Tibial nerve (tissue), 3 donors: ENCODE results near the gene ECHS1.

Experiments used
- POLR2A ChIP-seq, 2 donors: fragments of 450-650 bp; IDR thresholded peaks; one replicate each; pipeline ENCODE4 v1.6.1; 2017; ENCODE audit warnings: antibody characterized with exemption in 2 of 2, mild to moderate bottlenecking in 2 of 2, moderate library complexity in 2 of 2
- TF ChIP-seq, protein P1 (sequence below), 5 experiments: fragments of 200-600 bp in 3 of 5; fragments of 450-650 bp in 2 of 5; sonication (generic) in 3 of 5; IDR thresholded peaks; one replicate each; pipeline ENCODE4 v1.5.1; 2016 to 2019; ENCODE audit warnings: antibody characterized with exemption in 5 of 5, mild to moderate bottlenecking in 3 of 5, moderate library complexity in 2 of 5

DNA sequence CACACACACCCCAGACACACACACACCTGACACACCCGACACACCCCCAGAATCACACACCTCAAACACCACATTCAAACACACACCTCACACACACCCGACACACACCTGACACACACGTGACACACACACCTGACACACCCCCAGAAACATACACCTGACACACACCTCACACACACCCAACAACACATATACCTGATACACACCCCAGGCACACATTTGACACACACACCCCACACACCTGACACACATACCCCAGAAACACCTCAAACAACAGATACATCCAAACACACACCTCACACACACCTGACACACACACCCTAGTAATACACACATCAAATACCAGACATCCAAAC lies 35.8 kb downstream of the ECHS1 start:
- TF ChIP-seq, protein P1, sequence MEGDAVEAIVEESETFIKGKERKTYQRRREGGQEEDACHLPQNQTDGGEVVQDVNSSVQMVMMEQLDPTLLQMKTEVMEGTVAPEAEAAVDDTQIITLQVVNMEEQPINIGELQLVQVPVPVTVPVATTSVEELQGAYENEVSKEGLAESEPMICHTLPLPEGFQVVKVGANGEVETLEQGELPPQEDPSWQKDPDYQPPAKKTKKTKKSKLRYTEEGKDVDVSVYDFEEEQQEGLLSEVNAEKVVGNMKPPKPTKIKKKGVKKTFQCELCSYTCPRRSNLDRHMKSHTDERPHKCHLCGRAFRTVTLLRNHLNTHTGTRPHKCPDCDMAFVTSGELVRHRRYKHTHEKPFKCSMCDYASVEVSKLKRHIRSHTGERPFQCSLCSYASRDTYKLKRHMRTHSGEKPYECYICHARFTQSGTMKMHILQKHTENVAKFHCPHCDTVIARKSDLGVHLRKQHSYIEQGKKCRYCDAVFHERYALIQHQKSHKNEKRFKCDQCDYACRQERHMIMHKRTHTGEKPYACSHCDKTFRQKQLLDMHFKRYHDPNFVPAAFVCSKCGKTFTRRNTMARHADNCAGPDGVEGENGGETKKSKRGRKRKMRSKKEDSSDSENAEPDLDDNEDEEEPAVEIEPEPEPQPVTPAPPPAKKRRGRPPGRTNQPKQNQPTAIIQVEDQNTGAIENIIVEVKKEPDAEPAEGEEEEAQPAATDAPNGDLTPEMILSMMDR (IDR thresholded peaks at IDR 0.05) = no peak
- no peak for TF ChIP-seq POLR2A (IDR thresholded peaks at IDR 0.05)
